Heart left ventricle (tissue), 13 donors: Measurements from ENCODE around the gene KCNK7.

Experiments
- POLR2A ChIP-seq, 2 donors: fragments of 450-650 bp; IDR thresholded peaks; one replicate each; pipeline ENCODE4 v1.6.1; 2017; ENCODE audit warnings: antibody characterized with exemption in 2 of 2, mild to moderate bottlenecking in 2 of 2, moderate library complexity in 2 of 2
- TF ChIP-seq, protein P1 (sequence below), 12 donors: fragments of 200-600 bp; sonication (generic) in 4 of 12; IDR thresholded peaks; one replicate each; pipeline versions ENCODE4 v1.5.0 to v1.8.0; 2018 to 2022; ENCODE audit warnings: antibody characterized with exemption in 12 of 12, mild to moderate bottlenecking in 5 of 12
- donor health status: ischemic (EF 13 %, LVEDD 7.1; RV severe dilation, severe dysfunction).
- donor health status: DM: no; HTN: yes; CAD: no.
- donor health status: DM: no; HTN: no; CAD: no.
- donor health status: ischemic (EF 25% LVEDD 6.9; RV normal size, moderate dysfunction).
- donor health status: ischemic (EF 25% LVEDD 5.7; RV mildly dilated, moderate dysfunction).
- donor health status: ischemic (EF 35%, LVEDD 5.7; RV mildly dilated, moderate dysfunction).
- donor health status: nonischemic (EF 11% LVEDD 7.7; RV severe dilation, severe dysfunction).
- donor health status: DM: yes; HTN: yes; CAD: no.
- donor health status: PGD.
- donor health status: ischemic (EF 29% LVEDD 5.4; RV normal size, mild dysfunction).
- donor health status: nonischemic (EF 23%, LVEDD 6.1; RV moderate dilation, normal function).

DNA sequence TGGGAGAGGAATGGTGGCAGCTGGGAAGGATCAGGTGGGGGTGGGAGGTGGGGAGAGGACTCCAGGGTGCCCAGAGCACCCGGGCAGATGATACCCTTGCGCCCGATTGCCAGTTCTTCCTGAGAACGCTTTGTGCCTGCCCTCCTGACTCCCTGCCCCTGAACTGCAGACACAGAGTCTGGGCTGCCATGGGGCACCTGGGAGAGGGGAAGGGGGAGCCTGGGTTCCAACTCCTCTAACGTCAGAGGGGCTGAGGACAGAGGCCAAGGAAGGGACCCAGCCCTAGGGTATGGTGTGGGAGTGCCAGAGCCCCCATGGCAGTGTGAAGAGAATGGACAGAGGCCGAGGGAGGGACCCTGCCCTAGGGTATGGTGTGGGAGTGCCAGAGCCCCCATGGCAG, 920 bp upstream of the KCNK7 start:
- TF ChIP-seq, protein P1, sequence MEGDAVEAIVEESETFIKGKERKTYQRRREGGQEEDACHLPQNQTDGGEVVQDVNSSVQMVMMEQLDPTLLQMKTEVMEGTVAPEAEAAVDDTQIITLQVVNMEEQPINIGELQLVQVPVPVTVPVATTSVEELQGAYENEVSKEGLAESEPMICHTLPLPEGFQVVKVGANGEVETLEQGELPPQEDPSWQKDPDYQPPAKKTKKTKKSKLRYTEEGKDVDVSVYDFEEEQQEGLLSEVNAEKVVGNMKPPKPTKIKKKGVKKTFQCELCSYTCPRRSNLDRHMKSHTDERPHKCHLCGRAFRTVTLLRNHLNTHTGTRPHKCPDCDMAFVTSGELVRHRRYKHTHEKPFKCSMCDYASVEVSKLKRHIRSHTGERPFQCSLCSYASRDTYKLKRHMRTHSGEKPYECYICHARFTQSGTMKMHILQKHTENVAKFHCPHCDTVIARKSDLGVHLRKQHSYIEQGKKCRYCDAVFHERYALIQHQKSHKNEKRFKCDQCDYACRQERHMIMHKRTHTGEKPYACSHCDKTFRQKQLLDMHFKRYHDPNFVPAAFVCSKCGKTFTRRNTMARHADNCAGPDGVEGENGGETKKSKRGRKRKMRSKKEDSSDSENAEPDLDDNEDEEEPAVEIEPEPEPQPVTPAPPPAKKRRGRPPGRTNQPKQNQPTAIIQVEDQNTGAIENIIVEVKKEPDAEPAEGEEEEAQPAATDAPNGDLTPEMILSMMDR (IDR thresholded peaks at IDR 0.05): no peak
- TF ChIP-seq POLR2A (IDR thresholded peaks at IDR 0.05): no peak
